Middle frontal gyrus (tissue), 1 donor: ENCODE data around the gene PACC1.

Experiments
- DNase-seq: peaks from one replicate; pipeline ENCODE4 v3.0.0-alpha.2; 2015; ENCODE audit warnings: low spot score; ENCODE audit errors: extremely low spot score

PACC1 gene

GRCh38 chr1:212414328-212415106 is at the start of gene PACC1:
TSS of gene PACC1 (minus strand) at chr1:212414886. CDS start at chr1:212414757, 129 bp downstream.
- DNase-seq = peak; percentile 90

GRCh38 chr1:212463565-212464285 is 49.0 kb upstream of the PACC1 start:
- DNase-seq = no peak

DNA sequence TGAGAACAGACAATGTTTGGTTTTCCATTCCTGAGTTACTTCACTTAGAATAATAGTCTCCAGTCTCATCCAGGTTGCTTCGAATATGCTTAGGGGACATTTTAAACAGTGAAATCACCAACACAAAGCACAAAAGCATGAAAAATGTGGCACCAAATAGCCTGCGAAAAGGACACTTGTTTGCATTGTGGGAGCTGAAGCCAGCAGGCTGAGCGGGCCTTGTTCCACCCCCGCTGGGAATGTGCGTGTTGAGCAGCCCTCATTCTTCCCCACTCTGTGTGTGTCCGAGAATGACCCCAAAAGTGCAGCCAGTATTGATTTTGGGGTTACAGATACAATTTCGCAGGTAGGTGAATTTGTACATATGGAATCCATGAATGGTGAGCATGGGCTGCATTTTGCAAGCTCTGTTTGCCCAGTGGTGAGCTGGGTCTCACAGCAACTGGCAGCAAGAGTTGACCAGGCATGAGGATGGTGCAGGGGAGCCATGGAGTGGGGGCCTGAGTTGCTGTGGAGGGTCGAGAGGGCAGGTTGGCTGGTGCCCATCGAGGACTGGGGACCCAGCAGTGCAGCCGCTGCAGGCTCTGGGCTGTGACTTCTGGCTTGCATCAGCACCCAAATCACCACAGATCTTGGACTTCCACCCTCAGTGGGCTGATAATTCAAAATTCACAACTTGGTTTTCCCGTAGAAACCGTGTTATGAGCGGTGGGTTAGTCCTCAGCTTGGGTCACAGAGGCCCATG is 47.4 kb upstream of the PACC1 start:
- DNase-seq = no peak

DNA sequence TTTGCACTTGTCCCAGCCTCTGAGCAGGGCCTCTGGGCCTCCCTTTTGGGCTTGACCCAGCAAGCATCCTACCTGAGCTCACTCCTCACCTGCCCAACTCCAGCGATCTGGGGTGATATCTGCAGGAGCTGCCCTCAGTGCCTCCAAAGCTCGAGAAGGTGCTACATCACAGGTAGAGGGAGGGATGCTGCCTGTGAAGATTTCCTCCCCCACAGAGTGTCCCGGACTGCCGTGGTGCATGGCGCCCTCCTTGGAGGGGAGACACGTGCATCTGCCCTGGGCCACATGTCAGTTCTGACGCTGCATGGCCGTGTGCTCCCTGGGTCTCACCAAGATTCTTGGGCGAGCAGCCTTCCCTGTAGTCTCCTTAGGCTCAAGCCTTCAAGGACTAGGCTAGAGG is 45.7 kb upstream of the PACC1 start:
- no peak for DNase-seq

GRCh38 chr1:212459656-212460055 is 45.0 kb upstream of the PACC1 start:
- peak; percentile 68 for DNase-seq

DNA sequence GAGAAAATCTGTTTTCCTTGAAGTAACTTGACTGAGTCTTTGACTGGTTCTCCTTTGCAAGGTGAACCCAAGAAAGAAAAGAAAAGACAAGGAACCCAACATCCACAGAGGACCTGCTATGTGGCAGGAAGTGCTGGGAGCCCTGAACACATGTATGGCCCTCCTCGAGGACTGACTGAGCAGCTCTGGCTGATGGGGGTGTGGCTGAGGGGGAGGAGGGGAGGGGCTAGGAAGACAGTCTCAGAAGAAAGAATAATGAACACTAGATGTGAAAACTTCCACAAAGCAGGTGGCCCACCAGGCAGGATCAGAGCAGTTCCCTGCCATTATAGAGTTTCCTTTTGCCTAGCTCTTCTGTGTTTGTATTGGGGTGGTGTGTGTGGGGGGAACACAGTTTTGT is 44.1 kb upstream of the PACC1 start:
- DNase-seq = no peak

GRCh38 chr1:212457740-212458338 is 43.2 kb upstream of the PACC1 start:
- no peak for DNase-seq

GRCh38 chr1:212455803-212456528 is 41.3 kb upstream of the PACC1 start:
- peak; percentile 83 for DNase-seq

DNA sequence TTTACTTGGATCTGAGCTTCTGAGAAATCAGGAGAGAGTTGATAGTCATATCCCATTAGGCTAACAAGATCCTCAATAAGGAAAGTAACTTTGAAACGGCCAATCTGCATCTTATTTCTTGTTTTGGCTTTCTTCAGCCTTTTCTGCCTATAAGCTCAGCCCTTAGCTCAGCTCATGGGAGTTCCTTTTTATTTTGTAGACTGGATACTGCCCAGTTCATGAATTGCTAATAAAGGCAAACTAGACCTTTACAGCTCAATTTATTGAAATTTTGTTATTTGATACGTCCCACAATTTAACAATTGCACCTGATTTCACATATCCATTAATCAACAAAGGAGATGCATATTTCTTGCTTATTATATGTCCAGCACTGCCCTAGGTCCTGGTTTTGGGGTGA is 40.7 kb upstream of the PACC1 start:
- no peak for DNase-seq

GRCh38 chr1:212454741-212455140 is 40.1 kb upstream of the PACC1 start:
- no peak for DNase-seq

DNA sequence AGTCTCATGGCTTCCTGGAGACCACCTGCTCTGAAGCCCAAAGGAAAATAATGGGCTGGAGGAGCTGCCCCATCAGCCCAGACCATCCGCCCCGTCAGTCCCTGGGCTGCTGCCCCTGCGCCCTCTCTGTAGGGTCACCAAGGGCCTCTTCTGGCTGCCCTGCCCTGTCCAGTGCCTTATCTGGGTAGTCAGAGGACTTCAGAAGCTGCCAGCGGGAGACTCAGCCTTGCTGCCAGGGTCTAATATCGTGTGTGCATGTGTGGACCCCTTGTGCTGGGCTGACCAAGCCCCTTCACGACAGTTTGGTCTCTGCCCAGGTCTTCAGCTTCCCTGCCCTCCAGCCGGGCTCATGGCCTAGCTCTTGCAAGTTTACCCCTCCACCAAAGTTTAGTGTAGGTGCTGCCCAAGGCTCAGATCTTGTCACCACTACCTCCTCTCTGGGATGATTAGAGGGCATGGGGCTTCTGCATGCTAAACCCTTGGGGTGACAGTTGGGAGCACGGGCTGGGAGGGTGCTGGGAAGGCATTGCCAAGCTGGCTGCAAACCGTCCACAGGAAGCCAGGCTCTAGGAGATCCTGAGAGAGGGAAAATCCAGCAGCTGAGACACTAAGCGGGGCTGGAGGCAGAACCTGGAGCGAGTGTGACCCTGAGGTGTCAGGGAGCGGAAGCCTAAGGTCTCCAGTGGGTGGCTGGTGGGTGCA is 38.6 kb upstream of the PACC1 start:
- DNase-seq = no peak

DNA sequence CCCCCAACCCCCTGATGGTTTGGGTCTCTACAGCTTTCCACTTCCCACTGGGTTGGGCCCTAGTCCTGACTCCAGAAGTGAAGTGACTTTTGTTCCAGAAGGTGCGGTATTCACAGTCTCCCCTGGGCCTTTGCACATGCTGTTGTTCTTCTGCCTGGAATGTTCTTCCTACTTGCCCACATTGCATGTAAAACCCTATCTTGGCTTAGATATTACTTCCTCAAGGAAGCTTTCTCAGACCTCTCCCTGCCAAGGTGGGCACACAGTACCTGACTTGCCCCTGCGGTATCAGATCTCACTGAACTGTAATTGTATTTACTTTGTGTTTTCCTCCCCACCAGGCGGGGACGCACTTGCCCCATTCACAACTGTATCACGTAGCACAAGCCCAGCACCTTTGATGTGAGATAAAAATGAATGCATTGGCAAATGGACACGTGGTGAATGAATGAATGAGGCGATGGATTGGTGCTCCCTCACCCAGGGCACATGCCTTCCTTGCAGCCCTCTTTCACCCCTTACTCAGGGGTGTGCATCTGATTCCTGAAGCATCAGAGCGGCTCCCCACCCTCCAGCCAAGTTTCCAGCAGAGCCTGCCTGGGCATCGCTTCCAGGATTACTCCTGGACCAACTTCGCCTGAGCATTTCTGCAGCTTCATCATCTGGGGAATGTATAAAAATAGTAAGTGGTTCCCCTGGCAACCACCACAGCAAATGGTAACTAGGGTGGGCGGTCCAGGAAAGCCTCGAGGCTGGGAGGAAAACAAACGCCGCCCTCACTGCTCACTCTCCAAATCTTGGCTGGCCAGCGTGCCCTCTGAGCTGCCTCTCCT is 37.9 kb upstream of the PACC1 start:
- peak; percentile 53 for DNase-seq

DNA sequence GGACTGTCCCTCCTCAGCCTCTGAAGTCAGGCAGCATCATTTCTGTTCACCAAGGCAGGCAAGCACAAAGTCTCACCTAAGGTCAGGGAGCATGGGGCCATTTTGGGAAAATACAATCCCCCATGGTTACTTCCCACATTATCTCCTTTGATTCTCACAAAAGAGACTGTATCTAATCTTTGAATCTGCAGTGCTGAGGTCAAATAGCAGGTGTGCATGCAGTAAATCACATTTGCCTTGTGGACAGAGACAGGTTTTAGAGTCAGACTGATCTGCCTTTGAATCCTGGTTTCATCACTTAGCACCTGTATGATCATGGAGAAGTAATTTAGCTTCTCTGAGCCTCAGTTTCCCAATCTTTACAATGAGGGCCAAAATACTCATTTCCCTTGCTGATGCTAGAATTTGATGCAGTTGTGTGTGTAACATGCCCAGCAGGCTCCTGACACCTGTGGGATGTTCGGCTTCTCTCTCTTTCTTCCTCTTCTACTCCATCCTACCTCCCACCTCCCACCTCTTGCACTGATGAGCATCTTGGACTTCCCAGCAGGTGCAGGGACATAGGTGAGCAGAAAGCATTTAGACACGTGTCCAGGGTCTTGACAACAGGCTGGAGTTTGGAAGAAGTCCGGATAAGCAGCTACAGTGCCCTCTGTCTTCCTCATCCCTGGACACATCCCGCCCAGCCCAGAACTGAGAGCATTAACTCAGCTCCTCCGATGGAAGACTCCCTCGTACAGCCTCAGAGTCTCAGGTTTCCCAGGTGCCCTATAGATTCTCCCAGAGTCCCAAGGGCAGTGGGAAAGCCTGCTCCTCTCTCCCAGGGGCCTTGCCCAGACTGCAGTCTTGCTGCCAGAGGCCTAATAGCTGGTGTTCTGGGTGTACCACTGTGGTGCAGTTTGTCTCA is 37.0 kb upstream of the PACC1 start:
- no peak for DNase-seq

- no peak for DNase-seq
Observed at GRCh38 chr1:212450331-212450881, 35.7 kb upstream of the PACC1 start.

- no peak for DNase-seq
Observed at GRCh38 chr1:212447478-212447877, 32.8 kb upstream of the PACC1 start.

GRCh38 chr1:212446333-212446732 is 31.6 kb upstream of the PACC1 start:
- DNase-seq = no peak

GRCh38 chr1:212442408-212442807 is 27.7 kb upstream of the PACC1 start:
- DNase-seq = no peak

DNA sequence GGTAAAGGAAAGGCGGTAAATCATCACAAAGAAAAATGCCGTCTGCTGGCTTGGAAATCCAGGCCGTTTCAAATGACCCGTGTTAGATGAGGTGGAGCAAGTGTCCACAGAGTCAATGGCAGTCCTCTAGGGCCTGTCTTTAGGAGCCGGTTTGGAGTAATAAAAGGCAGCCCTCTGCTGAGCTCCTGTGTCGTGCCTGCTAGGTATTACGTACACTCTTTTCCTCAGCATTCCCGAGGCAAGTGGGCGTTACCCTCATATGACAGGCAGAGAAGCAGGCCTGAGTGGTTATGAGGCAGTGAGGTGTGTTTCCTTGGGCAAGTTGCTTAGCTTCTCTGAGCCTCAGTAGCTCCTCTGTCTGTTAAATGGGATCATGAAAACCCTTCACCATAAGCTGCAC is 25.7 kb upstream of the PACC1 start:
- no peak for DNase-seq
